Pancreas (tissue), 10 donors: ENCODE measurements around the gene CBARP. TPM values are rescaled to one million over a fixed set of nuclear protein-coding genes. Genes with fewer than 3 reads are reported as not detected.

ENCODE experiments used
- ATAC-seq, 4 donors: fragments of 200-7000 bp; cut with Tn5 transposase; one replicate each; pipeline versions ENCODE4 v1.8.0 to v1.9.1; 2020; ENCODE audit warnings: mild to moderate bottlenecking in 4 of 4, moderate library complexity in 4 of 4
- DNase-seq, 6 donors: peaks; one replicate each; pipeline ENCODE4 v3.0.0-alpha.2; 2020
- FAIRE-seq: peaks from 2 replicates; lab custom pipeline; 2012; peaks lifted over from hg19 to GRCh38; lab: Jason Lieb, UNC
- H3K27ac ChIP-seq, 4 donors: fragments of 200-600 bp; sonication (generic); 1 replicate in 3 of 4; 2 replicates in 1 of 4; pipeline versions ENCODE4 v1.5.0 to v1.8.0; 2020
- H3K27me3 ChIP-seq, 4 donors: fragments of 200-600 bp; one replicate each; pipeline ENCODE4 v1.8.0; 2021
- H3K36me3 ChIP-seq, 3 donors: fragments of 200-600 bp; sonication (generic) in 1 of 3; one replicate each; pipeline versions ENCODE4 v1.5.0 to v1.8.0; 2020 to 2021
- H3K4me1 ChIP-seq, 3 donors: fragments of 200-600 bp; one replicate each; pipeline ENCODE4 v1.8.0; 2021
- H3K4me3 ChIP-seq, 4 donors: fragments of 200-600 bp; sonication (generic) in 2 of 4; one replicate each; pipeline versions ENCODE4 v1.5.0 to v1.8.0; 2020 to 2021
- H3K9me3 ChIP-seq, 4 donors: fragments of 200-600 bp; one replicate each; pipeline ENCODE4 v1.8.0; 2021
- WGBS, 2 donors: extraction: QIAGEN DNeasy Blood & Tissue Kit; methylation state at CpG; one replicate each; pipeline ENCODE4 v1.1.7; 2013; 5-methylcytosine and 5-hydroxymethylcytosine counted together
- intact Hi-C, 3 donors: fragments of 100-400 bp; cut with DNase I; formaldehyde crosslinking; loops; one replicate each; pipeline versions ENCODE4 v1.11.1 to v1.14.2; 2022
- polyA plus RNA-seq, 2 donors: library from polyadenylated mRNA; stranded (reverse); fragments of 200-250 nt; gene quantifications; one replicate each; pipeline ENCODE4 v1.2.3, GENCODE V29; 2013
- total RNA-seq, 6 donors: library from RNA; stranded (reverse); fragmentation: NEBNext Ultra II Directional in 4 of 6; extraction: Animal tissue kit (Norgen Biotek cat#: 25700) in 4 of 6; gene quantifications; one replicate each; pipeline versions ENCODE4 v1.2.1 to v1.2.4, GENCODE V29; 2021 to 2023
- TF ChIP-seq, protein P1 (sequence below), 4 donors: fragments of 200-600 bp; sonication (generic) in 3 of 4; IDR thresholded peaks; one replicate each; pipeline versions ENCODE4 v1.5.0 to v1.8.0; 2021; ENCODE audit warnings: antibody characterized with exemption in 4 of 4
- donor health status: healthy with polysubstance abuse.
- donor health status: DM: no; HTN: no; CAD: no; lungs with moderate emphysema.
- donor health status: DM: no; HTN: no; CAD: no.
- donor health status: control.
- donor health status: control.
- donor health status: Bipolar disorder and iron deficiency.
- donor health status: DM: yes; HTN: yes; CAD: no.
- donor health status: DM: no; HTN: no; CAD: no.
- donor health status: DM: no; HTN: no; CAD: no.
- donor health status: DM: yes; HTN: yes; CAD: no.

CBARP gene
- total and polyA plus RNA-seq, 8 donors, result 0.16 to 2.6 (median 0.74) TPM

DNA sequence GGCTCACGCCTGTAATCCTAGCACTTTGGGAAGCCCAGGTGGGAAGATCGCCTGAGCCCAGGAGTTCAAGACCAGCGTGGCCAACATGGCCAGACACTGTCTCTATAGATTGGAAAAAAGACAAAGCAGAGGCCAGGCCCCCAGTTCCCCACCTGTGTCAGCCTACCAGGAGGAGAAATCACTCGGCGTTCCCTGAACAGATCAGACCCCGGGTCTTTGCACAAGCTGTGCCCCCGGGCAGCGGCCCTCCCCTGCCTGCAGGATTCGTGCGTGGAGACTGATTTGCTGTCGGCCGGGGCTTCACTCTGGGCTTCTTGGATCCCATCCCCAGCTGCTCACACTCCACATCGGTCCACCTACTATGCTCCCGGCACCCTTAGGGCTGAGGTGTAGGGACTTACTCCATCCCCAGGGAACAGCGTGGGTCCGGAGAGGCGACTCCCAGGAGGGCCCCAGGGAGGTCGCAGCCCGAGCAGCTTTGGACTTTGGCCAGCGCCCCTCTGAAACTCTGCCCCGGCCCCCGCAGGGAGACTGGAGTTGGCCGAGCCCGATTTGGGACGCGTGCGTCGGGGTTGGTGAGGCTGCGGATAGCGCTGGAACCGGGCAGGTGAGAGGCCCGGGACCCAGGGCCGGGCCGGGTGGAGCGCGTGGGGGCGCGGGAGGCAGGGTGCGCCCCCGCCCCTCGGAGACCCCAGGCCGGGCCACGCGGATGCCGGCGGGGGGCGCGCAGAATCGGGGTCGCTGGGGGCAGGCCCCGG, 47.4 kb upstream of the CBARP start:
- Histone ChIP-seq H3K36me3 (no peaks in the 10 kb centered on the region), H3K27ac (no peak overlapping the region), H3K4me1 (no peaks in the 10 kb centered on the region), H3K9me3 (no peaks in the 10 kb centered on the region), H3K27me3 (peaks cover 0 to 15% (median 3%) of the 10 kb centered on the region in 4 donors), H3K4me3 (no peak overlapping the region)
- 26 to 36% methylated on average over 37 to 51 of the region's 51 CpGs for WGBS, 2 donors
- intact Hi-C loops, result no loop called here
- no peak for FAIRE-seq
- ATAC-seq, result no peak
- DNase-seq, result peak in 2 of 6 donors; percentile 50 to 76
- TF ChIP-seq, protein P1, sequence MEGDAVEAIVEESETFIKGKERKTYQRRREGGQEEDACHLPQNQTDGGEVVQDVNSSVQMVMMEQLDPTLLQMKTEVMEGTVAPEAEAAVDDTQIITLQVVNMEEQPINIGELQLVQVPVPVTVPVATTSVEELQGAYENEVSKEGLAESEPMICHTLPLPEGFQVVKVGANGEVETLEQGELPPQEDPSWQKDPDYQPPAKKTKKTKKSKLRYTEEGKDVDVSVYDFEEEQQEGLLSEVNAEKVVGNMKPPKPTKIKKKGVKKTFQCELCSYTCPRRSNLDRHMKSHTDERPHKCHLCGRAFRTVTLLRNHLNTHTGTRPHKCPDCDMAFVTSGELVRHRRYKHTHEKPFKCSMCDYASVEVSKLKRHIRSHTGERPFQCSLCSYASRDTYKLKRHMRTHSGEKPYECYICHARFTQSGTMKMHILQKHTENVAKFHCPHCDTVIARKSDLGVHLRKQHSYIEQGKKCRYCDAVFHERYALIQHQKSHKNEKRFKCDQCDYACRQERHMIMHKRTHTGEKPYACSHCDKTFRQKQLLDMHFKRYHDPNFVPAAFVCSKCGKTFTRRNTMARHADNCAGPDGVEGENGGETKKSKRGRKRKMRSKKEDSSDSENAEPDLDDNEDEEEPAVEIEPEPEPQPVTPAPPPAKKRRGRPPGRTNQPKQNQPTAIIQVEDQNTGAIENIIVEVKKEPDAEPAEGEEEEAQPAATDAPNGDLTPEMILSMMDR (IDR thresholded peaks at IDR 0.05), result no peak

DNA sequence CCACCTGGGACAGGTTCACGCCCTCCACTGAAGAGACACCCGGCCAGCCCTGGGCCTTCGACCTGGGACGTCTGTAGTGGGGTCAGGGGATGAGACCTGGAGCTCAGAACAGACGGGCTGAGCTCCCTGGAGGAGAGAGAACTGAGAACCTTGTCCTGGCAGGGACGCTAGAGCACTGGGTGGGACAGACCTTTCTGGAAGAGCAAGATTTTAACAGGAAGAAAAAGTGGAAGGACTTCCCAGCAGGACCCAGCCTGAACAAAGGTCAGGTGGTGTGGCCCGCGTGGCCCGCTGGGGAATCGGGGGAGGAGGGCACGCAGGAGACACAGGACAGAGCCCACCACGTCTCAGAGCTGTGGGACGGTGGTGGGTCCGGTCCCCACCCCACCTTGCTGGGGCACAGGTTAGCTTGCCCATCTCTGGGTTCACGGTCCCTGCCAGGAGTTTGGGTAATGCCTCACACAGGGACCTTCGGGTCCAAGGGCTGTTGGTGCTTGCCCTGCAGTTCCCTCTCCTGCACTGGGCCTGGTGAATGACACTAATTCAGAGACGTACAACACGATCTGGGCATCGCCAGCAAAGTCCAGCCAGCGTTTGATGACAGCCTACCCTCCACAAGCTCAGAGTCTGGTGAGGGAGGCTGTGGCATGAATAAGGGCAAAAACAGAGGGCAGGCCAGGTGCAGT, 46.6 kb upstream of the CBARP start:
- DNase-seq (peak in 2 of 6 donors; percentile 16 to 60), FAIRE-seq (no peak), ATAC-seq (peak in 1 of 4 donors; percentile 6)
- peaks cover 0 to 15% (median 3%) of the 10 kb centered on the region in 4 donors for H3K27me3 ChIP-seq
- no peak overlapping the region for H3K4me3 ChIP-seq
- 60 to 68% methylated on average over 20 of the region's 20 CpGs for WGBS, 2 donors
- H3K9me3 ChIP-seq, result no peaks in the 10 kb centered on the region
- TF ChIP-seq, protein P1 (IDR thresholded peaks at IDR 0.05), result no peak
- H3K4me1 ChIP-seq, result no peaks in the 10 kb centered on the region
- H3K36me3 ChIP-seq, result no peaks in the 10 kb centered on the region
- intact Hi-C loops, result no loop called here
- no peak overlapping the region for H3K27ac ChIP-seq

DNA sequence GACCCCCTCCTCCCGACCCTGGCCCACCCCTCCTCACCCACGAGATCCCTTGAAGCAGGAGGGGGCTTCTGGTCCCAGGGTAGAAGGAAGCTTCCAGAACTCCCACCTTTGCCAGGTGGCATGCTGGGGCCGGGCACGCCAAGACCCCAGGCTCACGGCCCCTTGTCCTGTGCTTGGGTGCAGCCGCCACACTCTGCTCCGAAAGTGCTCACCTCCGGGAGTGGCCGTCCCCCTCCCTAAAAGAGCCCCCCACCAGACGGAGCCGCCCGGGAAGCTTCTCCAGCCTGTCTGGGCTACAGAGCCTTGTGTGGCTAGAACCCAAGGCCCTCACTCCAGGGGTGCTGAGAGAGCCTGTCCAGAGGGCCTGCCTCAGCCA, 46.1 kb upstream of the CBARP start:
- Histone ChIP-seq H3K4me1 (no peaks in the 10 kb centered on the region), H3K9me3 (no peaks in the 10 kb centered on the region), H3K27ac (no peak overlapping the region), H3K27me3 (peaks cover 0 to 15% (median 3%) of the 10 kb centered on the region in 4 donors), H3K4me3 (no peak overlapping the region), H3K36me3 (no peaks in the 10 kb centered on the region)
- 73 to 82% methylated on average over 12 of the region's 12 CpGs for WGBS, 2 donors
- FAIRE-seq (no peak), ATAC-seq (no peak), DNase-seq (peak in 1 of 6 donors; percentile 25)
- intact Hi-C loops, result no loop called here
- TF ChIP-seq, protein P1 (IDR thresholded peaks at IDR 0.05), result no peak

DNA sequence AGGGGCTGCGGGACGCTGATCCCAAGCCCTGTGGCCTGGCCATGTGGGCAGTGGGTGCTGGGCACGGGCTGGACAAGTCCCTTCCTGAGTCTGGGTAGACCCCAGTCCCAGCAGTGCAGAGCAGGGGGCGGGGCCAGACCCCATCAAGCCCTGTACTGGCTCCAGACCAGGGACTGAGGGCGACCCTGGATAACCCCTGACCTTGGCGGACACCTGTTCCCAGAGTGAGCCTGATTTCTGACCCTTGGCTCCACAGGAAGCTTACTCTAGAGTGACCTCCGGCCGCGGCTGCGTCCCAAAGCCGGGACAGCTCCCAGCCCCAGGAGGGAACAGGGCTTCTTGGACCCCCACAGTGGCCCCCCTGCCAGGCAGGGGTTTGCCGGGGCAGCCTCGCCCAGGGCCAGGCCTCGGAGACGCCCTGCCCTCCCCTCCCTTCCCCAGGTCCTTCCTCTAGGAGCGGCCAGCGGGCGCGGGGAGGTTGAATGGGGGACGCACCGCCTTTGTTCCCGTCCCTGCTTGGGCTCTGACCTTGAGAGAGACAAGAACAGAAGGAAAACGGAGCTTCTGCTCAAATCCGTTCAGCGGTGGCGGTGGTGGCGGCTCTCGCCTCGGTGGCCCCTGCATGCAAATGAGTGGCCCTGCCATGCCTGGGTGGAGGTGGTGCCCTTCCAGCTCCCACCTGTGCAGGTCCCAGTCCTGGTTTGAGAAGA, 45.6 kb upstream of the CBARP start:
- FAIRE-seq (no peak), ATAC-seq (no peak), DNase-seq (peak in 2 of 6 donors; percentile 48 to 73)
- Histone ChIP-seq H3K4me3 (no peak overlapping the region), H3K27ac (no peak overlapping the region), H3K27me3 (peaks cover 0 to 15% (median 3%) of the 10 kb centered on the region in 4 donors), H3K4me1 (no peaks in the 10 kb centered on the region), H3K36me3 (no peaks in the 10 kb centered on the region), H3K9me3 (no peaks in the 10 kb centered on the region)
- intact Hi-C loops, result no loop called here
- 61 to 62% methylated on average over 26 to 28 of the region's 29 CpGs for WGBS, 2 donors
- TF ChIP-seq, protein P1 (IDR thresholded peaks at IDR 0.05), result no peak
